ENCODE results near the gene ERICH3. TPM values are rescaled to one million over a fixed set of nuclear protein-coding genes. Genes with fewer than 3 reads are reported as not detected.

The ERICH3 gene
- polyA plus RNA-seq, 1 donor (not counting 4 experiments of a cell fraction or from before 2014, with no cell fraction given), result not detected

DNA sequence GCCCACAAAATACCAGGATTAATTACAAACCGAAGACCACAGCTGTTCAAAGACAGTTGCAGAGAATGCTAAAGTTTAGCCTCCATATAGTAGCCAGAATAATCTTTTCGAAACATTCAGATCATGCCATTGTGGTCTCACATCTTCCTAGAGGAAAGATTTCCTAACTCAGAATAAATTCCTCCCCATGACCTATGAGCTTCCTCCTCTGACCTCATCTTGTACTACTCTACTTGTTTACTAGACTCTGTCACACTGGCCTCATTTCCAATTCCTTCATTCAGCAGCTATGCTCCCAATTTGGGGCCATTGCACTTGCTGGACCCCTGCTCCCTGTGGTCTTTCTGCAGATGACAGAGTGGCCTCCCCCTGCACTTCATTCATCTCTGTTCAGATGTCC, 89.4 kb downstream of the ERICH3 start:
- TF ChIP-seq EZH2 (IDR thresholded peaks at IDR 0.05; ENCODE audit: low read length), result no peak
- TF ChIP-seq, protein P1, sequence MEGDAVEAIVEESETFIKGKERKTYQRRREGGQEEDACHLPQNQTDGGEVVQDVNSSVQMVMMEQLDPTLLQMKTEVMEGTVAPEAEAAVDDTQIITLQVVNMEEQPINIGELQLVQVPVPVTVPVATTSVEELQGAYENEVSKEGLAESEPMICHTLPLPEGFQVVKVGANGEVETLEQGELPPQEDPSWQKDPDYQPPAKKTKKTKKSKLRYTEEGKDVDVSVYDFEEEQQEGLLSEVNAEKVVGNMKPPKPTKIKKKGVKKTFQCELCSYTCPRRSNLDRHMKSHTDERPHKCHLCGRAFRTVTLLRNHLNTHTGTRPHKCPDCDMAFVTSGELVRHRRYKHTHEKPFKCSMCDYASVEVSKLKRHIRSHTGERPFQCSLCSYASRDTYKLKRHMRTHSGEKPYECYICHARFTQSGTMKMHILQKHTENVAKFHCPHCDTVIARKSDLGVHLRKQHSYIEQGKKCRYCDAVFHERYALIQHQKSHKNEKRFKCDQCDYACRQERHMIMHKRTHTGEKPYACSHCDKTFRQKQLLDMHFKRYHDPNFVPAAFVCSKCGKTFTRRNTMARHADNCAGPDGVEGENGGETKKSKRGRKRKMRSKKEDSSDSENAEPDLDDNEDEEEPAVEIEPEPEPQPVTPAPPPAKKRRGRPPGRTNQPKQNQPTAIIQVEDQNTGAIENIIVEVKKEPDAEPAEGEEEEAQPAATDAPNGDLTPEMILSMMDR (optimal IDR thresholded peaks at IDR 0.05 in 1 of 3, IDR thresholded peaks at IDR 0.05 in 1 of 3, conservative IDR thresholded peaks at IDR 0.05 in 1 of 3; ENCODE audit: extremely low read depth in 1 of 3, insufficient read depth in 2 of 3, low read length in 3 of 3), result no peak
- Histone ChIP-seq H3K27me3 (ENCODE audit: control insufficient read depth, extremely low read depth, insufficient read depth, low read length) (no peaks in the 10 kb centered on the region), H3K9me3 (ENCODE audit: control insufficient read depth, low read depth, low read length) (no peaks in the 10 kb centered on the region), H3K4me3 (ENCODE audit: control insufficient read depth in 2 of 3, extremely low read depth in 1 of 3, insufficient read depth in 2 of 3, low read depth in 1 of 3, low read length in 3 of 3) (no peak overlapping the region), H3K4me1 (ENCODE audit: control insufficient read depth, extremely low read depth, insufficient read depth, low read length) (no peaks in the 10 kb centered on the region), H3K79me2 (ENCODE audit: control insufficient read depth, insufficient read depth, low read length) (no peaks in the 10 kb centered on the region), H4K20me1 (ENCODE audit: control insufficient read depth, extremely low read depth, insufficient read depth, low read length) (no peaks in the 10 kb centered on the region), H3K9me1 (ENCODE audit: control insufficient read depth, extremely low read depth, insufficient read depth, low read length) (no peaks in the 10 kb centered on the region), H3K4me2 (ENCODE audit: control insufficient read depth, extremely low read depth, insufficient read depth, low read depth, low read length) (no peak overlapping the region), H2AFZ (ENCODE audit: control insufficient read depth, low read length) (no peak overlapping the region), H3K9ac (ENCODE audit: control insufficient read depth, extremely low read depth, insufficient read depth, low read length) (no peak overlapping the region), H3K27ac (ENCODE audit: control insufficient read depth, insufficient read depth, low read length) (no peak overlapping the region), H3K36me3 (ENCODE audit: control insufficient read depth in 2 of 2, extremely low read depth in 1 of 2, insufficient read depth in 2 of 2, low read length in 2 of 2) (no peaks in the 10 kb centered on the region)
- no peak for FAIRE-seq
- DNase-seq (ENCODE audit: low read depth, low spot score), result no peak
- dilution Hi-C loops (cut with MboI; ENCODE audit: extremely low pct_ligation_motif_present, low sequenced_read_pairs), result no loop called here

DNA sequence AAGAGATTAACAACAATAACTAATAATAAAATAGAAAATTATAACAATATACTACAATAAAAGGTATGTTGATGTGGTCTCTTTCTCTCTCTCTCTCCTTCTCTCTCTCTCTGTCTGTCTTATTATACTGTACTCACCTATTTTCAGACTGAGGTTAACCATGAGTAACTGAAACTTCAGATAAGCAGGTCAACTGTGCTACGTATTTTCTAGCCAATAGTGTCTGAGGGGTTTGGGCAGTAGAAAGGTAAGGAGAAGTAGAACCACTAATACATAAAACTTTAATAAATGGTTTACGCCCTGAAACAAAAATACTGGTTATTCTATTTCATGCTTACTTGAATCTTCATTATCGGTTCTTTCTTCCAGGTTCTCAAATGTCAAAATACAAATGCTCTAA, 90.2 kb downstream of the ERICH3 start:
- Histone ChIP-seq H3K27me3 (ENCODE audit: control insufficient read depth, extremely low read depth, insufficient read depth, low read length) (no peaks in the 10 kb centered on the region), H2AFZ (ENCODE audit: control insufficient read depth, low read length) (no peak overlapping the region), H3K4me1 (ENCODE audit: control insufficient read depth, extremely low read depth, insufficient read depth, low read length) (no peaks in the 10 kb centered on the region), H3K4me3 (ENCODE audit: control insufficient read depth in 2 of 3, extremely low read depth in 1 of 3, insufficient read depth in 2 of 3, low read depth in 1 of 3, low read length in 3 of 3) (no peak overlapping the region), H3K79me2 (ENCODE audit: control insufficient read depth, insufficient read depth, low read length) (no peaks in the 10 kb centered on the region), H3K36me3 (ENCODE audit: control insufficient read depth in 2 of 2, extremely low read depth in 1 of 2, insufficient read depth in 2 of 2, low read length in 2 of 2) (no peaks in the 10 kb centered on the region), H3K9me1 (ENCODE audit: control insufficient read depth, extremely low read depth, insufficient read depth, low read length) (no peaks in the 10 kb centered on the region), H3K9ac (ENCODE audit: control insufficient read depth, extremely low read depth, insufficient read depth, low read length) (no peak overlapping the region), H3K9me3 (ENCODE audit: control insufficient read depth, low read depth, low read length) (no peaks in the 10 kb centered on the region), H3K27ac (ENCODE audit: control insufficient read depth, insufficient read depth, low read length) (no peak overlapping the region), H4K20me1 (ENCODE audit: control insufficient read depth, extremely low read depth, insufficient read depth, low read length) (no peaks in the 10 kb centered on the region), H3K4me2 (ENCODE audit: control insufficient read depth, extremely low read depth, insufficient read depth, low read depth, low read length) (no peak overlapping the region)
- dilution Hi-C loops (cut with MboI; ENCODE audit: extremely low pct_ligation_motif_present, low sequenced_read_pairs), result no loop called here
- FAIRE-seq (no peak), DNase-seq (ENCODE audit: low read depth, low spot score) (no peak)
- TF ChIP-seq, protein P1 (optimal IDR thresholded peaks at IDR 0.05 in 1 of 3, IDR thresholded peaks at IDR 0.05 in 1 of 3, conservative IDR thresholded peaks at IDR 0.05 in 1 of 3; ENCODE audit: extremely low read depth in 1 of 3, insufficient read depth in 2 of 3, low read length in 3 of 3), result no peak
- no peak for TF ChIP-seq EZH2 (IDR thresholded peaks at IDR 0.05; ENCODE audit: low read length)

All from keratinocyte (primary cell).